A673 (cell line): ENCODE data around the gene HECTD4. TPM values are rescaled to one million over a fixed set of nuclear protein-coding genes. Genes with fewer than 3 reads are reported as not detected.

ENCODE experiments used
- BruUV-seq: library from RNA; stranded (reverse); fragments of 400-500 nt; replicated peaks from 2 replicates; lab custom pipeline; 2021; lab: Mats Ljungman, UMichigan
- CTCF ChIA-PET: fragments of 300-600 bp; sonication (Branson Sonifier 250); formaldehyde crosslinking; loops from one replicate; lab custom pipeline; 2022; ENCODE audit warnings: antibody characterized with exemption; lab: Charles Lee
- POLR2A ChIA-PET: fragments of 300-600 bp; sonication (Branson Sonifier 250); formaldehyde crosslinking; loops from one replicate; lab custom pipeline; 2022; ENCODE audit warnings: antibody characterized with exemption; ENCODE audit not compliant: low non-redundant PET; lab: Charles Lee
- DNase-seq: peaks from one replicate; pipeline ENCODE4 v3.0.0-alpha.2; 2015; ENCODE audit warnings: low spot score
- H3K27ac ChIP-seq: fragments of 200-600 bp; sonication (generic); 2 replicates; pipeline ENCODE4 v1.5.1; 2016; ENCODE audit warnings: mixed run types, low read depth, mild to moderate bottlenecking, mixed read lengths, antibody characterized with exemption, low read length; ENCODE audit not compliant: poor library complexity, severe bottlenecking
- H3K27me3 ChIP-seq: fragments of 200-600 bp; sonication (generic); replicated peaks from 2 replicates; pipeline ENCODE4 v1.6.1; 2017; ENCODE audit warnings: mixed run types, low read depth, mild to moderate bottlenecking, mixed read lengths, antibody characterized with exemption, low read length; ENCODE audit not compliant: insufficient read depth, poor library complexity
- H3K36me3 ChIP-seq: fragments of 200-600 bp; sonication (generic); 2 replicates; pipeline ENCODE4 v1.6.1; 2016; ENCODE audit warnings: mixed run types, mild to moderate bottlenecking, mixed read lengths, antibody characterized with exemption, low read length; ENCODE audit not compliant: insufficient read depth, poor library complexity, severe bottlenecking
- H3K4me1 ChIP-seq: fragments of 200-600 bp; sonication (generic); 2 replicates; pipeline ENCODE4 v1.6.1; 2017; ENCODE audit warnings: mixed run types, mild to moderate bottlenecking, mixed read lengths, antibody characterized with exemption, low read length; ENCODE audit not compliant: insufficient read depth, poor library complexity, severe bottlenecking
- H3K4me3 ChIP-seq: fragments of 200-600 bp; sonication (generic); 2 replicates; pipeline ENCODE4 v1.5.1; 2016; ENCODE audit warnings: low read depth, mixed run types, mild to moderate bottlenecking, mixed read lengths, low read length; ENCODE audit not compliant: poor library complexity, severe bottlenecking
- H3K9me3 ChIP-seq: fragments of 200-600 bp; sonication (generic); 2 replicates; pipeline ENCODE4 v1.6.1; 2016; ENCODE audit warnings: mixed run types, low read depth, mild to moderate bottlenecking, mixed read lengths, antibody characterized with exemption, low read length; ENCODE audit not compliant: poor library complexity, severe bottlenecking
- CTCF ChIP-seq: fragments of 300-800, 200-600 bp; sonication (generic); conservative IDR thresholded peaks from 2 replicates; pipeline ENCODE4 v1.5.1; 2017; ENCODE audit warnings: low read depth, mild to moderate bottlenecking, antibody characterized with exemption, low read length, moderate library complexity, mixed read lengths
- EZH2 ChIP-seq: fragments of 200-600 bp; sonication (generic); IDR thresholded peaks from 2 replicates; pipeline ENCODE4 v1.6.1; 2017; ENCODE audit warnings: borderline replicate concordance, low read depth, mild to moderate bottlenecking, mixed read lengths, antibody characterized with exemption, low read length; ENCODE audit not compliant: poor library complexity, severe bottlenecking
- intact Hi-C: fragments of 100-400 bp; cut with micrococcal nuclease; formaldehyde crosslinking; loops from one replicate; pipeline ENCODE4 v1.10.0; 2022; ENCODE audit not compliant: unreplicated experiment
- total RNA-seq: library from RNA; stranded (reverse); gene quantifications from 2 replicates; pipeline ENCODE4 v1.2.3, GENCODE V29; 2021

Gene HECTD4
- total RNA-seq, 1 experiment from 2014 or later = 52.1 TPM

DNA sequence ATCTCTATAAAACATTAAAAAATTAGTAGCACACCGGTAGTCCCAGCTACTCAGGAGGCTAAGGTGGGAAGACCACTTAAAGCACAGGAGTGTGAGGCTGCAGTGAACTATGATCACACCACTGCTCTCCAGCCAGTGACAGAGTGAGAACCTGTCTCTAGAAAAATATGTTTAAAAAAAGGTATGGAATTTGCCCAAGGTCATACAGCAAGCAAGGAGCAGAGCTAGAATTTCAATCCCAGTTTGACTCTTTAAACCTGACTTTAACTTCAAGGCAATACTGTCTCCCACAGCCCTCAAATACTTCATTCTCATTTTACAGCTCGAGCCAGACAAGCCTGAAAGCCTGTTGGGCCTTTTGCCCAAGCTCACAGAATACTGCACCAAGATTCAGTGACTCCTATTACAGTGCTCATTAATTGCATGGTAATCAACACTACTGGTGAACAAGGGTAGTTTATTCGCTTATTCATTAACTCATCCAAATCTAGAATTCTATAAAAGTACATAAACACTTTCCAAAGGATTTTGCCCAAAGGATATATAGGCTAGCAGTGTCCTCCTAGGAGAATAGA is 8.0 kb downstream of the HECTD4 start:
- no TSS peak for BruUV-seq

DNA sequence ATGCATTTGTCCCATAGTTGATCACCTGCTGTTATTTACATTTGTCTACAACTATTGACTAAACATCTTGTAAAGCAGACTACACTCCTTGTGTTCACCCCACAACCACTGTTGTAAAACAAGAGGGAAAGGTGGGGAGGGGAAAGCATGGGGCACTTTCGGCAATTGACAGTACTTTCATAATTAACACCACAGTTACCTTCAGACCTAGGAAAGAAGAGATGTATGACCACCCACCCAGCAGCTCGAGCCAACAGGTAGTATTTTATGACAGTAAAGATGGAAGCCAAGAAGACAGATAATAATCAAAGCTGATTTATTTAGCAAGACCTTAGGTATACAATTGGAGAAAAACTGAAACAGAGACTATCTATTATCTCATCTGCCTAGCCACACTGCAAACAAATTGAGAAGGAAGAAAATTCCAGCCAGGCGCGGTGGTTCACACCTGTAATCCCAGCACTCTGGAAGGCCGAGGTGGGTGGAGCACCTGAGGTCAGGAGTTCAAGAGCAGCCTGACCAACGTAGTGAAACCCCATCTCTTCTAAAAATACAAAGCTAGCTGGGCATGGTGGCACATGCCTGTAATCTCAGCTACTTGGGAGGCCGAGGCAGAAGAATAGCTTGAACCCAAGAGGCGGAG is 11.2 kb downstream of the HECTD4 start:
- Histone ChIP-seq H3K4me1 (no peaks in the 10 kb centered on the region), H3K27ac (no peak overlapping the region), H3K4me3 (no peak overlapping the region), H3K27me3 (no peaks in the 10 kb centered on the region), H3K36me3 (no peaks in the 10 kb centered on the region), H3K9me3 (no peaks in the 10 kb centered on the region)
- intact Hi-C loops = no loop called here
- ChIA-PET POLR2A (no interaction called here), CTCF (no interaction called here)
- BruUV-seq = no TSS peak
- no peak for DNase-seq
- no peak for TF ChIP-seq EZH2
- TF ChIP-seq CTCF = no peak

More for the DNA sequence above, 8.0 kb downstream of the HECTD4 start:
- Histone ChIP-seq H3K4me3 (no peak overlapping the region), H3K4me1 (no peaks in the 10 kb centered on the region), H3K9me3 (no peaks in the 10 kb centered on the region), H3K27ac (no peak overlapping the region), H3K27me3 (no peaks in the 10 kb centered on the region), H3K36me3 (no peaks in the 10 kb centered on the region)
- TF ChIP-seq CTCF (no peak), EZH2 (no peak)
- intact Hi-C loops = no loop called here
- DNase-seq = no peak
- POLR2A ChIA-PET = no interaction called here
- CTCF ChIA-PET = no interaction called here

DNA sequence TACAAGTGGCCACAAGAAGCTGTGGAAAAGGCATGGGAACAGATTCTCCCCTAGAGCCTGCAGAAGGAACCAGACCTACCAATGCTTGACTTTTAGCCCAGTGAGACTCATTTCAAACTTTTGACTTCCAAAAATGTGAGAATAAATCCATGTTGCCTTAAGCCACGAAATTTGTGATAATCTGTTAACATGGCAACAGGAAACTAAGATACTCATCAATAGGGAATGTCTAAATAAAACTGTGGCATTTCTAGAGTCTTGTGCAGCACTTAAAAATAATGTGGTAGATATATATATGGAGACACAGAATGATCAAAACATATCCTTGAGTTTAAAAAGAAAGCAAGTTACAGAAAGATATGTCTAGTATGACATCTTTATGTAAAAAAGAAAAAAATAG is 12.0 kb downstream of the HECTD4 start:
- Histone ChIP-seq H3K27ac (no peak overlapping the region), H3K27me3 (no peaks in the 10 kb centered on the region), H3K36me3 (no peaks in the 10 kb centered on the region), H3K4me3 (no peak overlapping the region), H3K9me3 (no peaks in the 10 kb centered on the region), H3K4me1 (no peaks in the 10 kb centered on the region)
- BruUV-seq = no TSS peak
- CTCF ChIA-PET = no interaction called here
- intact Hi-C loops = no loop called here
- no peak for TF ChIP-seq EZH2
- no peak for TF ChIP-seq CTCF
- DNase-seq = no peak
- POLR2A ChIA-PET = no interaction called here
